ENCODE measurements around the gene QRSL1.
"Not testable (repeated sequence)": the region's sequence is repeated elsewhere in the genome, so short reads cannot be mapped to it uniquely, and the experiment has no call there.

QRSL1 gene

DNA sequence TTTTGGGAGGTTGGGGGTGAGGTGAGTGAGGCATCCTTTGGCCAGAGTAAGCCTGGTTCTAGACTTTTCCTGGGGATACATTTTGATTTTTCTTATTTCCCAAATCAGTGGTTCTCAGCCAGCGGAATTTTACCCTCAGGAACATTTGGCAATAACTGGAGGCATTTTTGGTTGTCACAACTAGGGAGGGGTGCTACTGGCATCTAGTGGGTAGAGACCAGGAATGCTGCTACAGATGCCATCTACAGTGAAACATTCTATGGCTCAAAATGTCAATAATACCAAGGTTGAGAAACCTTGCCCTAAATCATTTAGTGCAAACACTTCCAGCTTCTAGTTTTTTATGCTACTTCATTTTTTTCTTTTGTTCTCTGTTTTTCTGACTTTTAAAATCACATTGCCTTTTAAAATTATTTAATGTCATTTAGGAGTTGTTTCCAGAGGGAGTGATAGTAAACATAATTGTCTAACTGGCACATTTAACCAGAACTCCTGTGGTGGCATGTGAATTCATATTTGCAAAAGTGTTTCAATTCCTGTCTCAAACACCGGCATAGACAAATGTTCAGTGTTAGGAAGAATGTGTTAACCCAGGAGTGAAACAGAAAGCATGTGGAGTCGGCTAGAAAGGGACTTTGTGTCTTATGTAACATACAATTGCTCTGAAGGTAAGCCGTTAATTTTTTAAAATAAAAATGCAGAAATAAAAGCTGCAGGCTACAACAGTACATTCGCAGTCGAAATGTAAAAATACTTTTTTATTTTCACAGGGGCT lies 59.0 kb downstream of the QRSL1 start:
- H3K36me3 Mint-ChIP-seq: no peaks in the 10 kb centered on the region
- no peak overlapping the region for H3K27ac Mint-ChIP-seq
- no peak for ATAC-seq
- no peaks in the 10 kb centered on the region for H3K9me3 Mint-ChIP-seq
- no peak for DNase-seq (ENCODE audit: low spot score in 2 of 2)
- no peaks in the 10 kb centered on the region for H3K4me1 Mint-ChIP-seq
- H3K4me3 Mint-ChIP-seq: no peak overlapping the region

DNA sequence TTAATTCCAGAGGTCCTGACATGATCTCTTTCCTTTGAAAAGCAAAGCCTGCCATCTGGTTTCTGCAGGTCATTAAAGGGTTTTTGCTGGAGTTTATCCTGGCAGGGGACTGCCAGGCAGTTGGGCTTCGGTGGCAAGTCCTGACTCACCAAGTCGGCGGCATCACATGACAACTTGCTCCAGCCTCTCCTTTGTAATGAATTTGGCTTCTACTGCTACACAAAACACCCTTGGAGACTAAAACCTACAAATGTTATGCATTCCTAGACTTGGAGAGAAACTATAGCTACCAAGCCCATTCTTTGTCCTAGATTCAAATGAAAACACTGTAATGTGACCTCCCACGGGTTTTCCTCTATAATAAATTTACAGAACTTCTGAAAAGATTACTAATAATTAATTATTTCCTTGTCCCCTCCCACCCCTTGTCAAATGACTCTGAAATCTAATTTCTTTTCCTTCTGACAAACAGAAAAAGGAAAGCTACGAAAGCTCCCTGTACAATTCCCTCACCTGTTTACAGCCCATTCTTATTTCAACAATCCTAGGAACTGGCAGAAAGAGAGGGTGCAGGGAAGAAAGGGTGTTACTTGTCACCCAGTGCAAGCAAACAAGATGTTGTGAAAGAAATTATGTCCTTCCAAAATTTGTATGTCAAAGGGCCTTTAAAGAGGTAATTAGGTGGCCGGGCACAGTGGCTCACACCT lies 62.9 kb downstream of the QRSL1 start:
- H3K4me1 Mint-ChIP-seq: no peaks in the 10 kb centered on the region
- H3K4me3 Mint-ChIP-seq: no peak overlapping the region
- H3K36me3 Mint-ChIP-seq: no peaks in the 10 kb centered on the region
- no peak overlapping the region for H3K27ac Mint-ChIP-seq
- ATAC-seq (no peak), DNase-seq (ENCODE audit: low spot score in 2 of 2) (no peak)
- H3K9me3 Mint-ChIP-seq: no peaks in the 10 kb centered on the region

GRCh38 chr6:106692819-106693208 lies 63.4 kb downstream of the QRSL1 start:
- Mint-ChIP-seq H3K4me1 (no peaks in the 10 kb centered on the region), H3K36me3 (no peaks in the 10 kb centered on the region), H3K27ac (no peak overlapping the region), H3K4me3 (no peak overlapping the region), H3K9me3 (no peaks in the 10 kb centered on the region)
- no peak for DNase-seq (ENCODE audit: low spot score in 2 of 2)
- ATAC-seq: no peak

DNA sequence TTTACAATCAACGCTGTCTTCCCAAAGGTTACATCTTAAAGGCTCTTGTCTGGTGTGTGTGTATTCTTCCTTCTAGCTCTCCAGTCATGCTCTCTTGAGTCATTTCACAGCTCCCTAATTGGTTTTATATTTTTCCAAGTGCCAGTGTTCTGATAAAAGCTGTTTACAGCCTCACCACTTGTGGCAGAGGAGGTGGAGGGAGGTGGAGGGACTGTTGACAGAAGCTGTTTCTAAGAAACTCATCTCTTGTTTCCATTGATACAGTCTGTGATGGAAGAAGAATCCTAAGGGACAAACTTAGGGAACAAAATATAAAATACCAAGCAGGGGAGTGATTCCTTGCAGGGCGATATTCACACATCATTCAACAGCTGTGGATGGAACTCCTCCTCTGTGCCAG lies 64.0 kb downstream of the QRSL1 start:
- Mint-ChIP-seq H3K36me3 (no peaks in the 10 kb centered on the region), H3K4me3 (no peak overlapping the region), H3K9me3 (no peaks in the 10 kb centered on the region), H3K27ac (no peak overlapping the region), H3K4me1 (no peaks in the 10 kb centered on the region)
- ATAC-seq: no peak
- no peak for DNase-seq (ENCODE audit: low spot score in 2 of 2)

DNA sequence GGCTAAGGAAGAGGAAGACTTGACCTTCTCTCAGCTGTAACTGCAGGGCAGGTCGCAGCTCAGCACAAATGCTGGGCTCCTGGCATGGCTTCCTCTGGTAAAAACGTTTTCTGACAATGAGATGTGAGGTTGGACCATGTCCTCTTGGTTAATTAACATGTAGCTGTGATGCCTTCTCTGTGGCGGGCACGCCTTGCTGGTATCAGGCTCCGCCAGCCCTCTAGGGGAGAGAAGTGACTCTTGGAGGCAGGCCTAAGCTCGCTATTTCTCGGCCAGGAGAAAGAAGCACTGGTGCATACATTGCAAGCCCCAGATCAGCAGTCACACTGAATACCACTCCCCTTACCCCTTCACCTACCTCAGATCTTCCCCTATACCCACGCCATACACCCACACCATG lies 65.0 kb downstream of the QRSL1 start:
- H3K36me3 Mint-ChIP-seq: no peaks in the 10 kb centered on the region
- H3K4me1 Mint-ChIP-seq: no peaks in the 10 kb centered on the region
- DNase-seq (ENCODE audit: low spot score in 2 of 2): no peak
- H3K27ac Mint-ChIP-seq: no peak overlapping the region
- H3K9me3 Mint-ChIP-seq: no peaks in the 10 kb centered on the region
- H3K4me3 Mint-ChIP-seq: no peak overlapping the region
- peak; percentile 34 for ATAC-seq

DNA sequence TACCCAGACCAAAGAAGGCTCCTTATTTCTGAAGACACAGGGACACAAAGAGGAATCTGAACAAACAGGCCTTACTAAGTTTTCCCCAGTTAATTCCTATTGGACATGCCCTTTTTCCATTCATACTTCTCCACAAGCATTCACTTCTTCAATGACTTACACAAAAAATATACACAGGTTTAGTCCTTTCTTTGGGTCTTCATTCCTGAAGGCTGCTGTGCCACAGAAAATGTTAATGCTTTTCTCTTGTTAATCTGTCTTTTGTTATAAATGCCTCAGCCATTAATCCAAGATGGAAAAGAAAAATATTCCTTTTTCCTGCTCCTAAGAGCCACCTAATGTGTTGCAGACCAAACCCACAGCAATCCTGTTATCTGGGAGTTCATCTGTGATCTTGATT lies 71.2 kb downstream of the QRSL1 start:
- no peaks in the 10 kb centered on the region for H3K36me3 Mint-ChIP-seq
- no peak for ATAC-seq
- H3K4me1 Mint-ChIP-seq: no peaks in the 10 kb centered on the region
- peak in 1 of 2 donors; percentile 2 for DNase-seq (ENCODE audit: low spot score in 2 of 2)
- H3K4me3 Mint-ChIP-seq: no peak overlapping the region
- H3K9me3 Mint-ChIP-seq: peaks cover 2% of the 10 kb centered on the region
- H3K27ac Mint-ChIP-seq: no peak overlapping the region

GRCh38 chr6:106701201-106701600 lies 71.8 kb downstream of the QRSL1 start:
- ATAC-seq, H3K4me1 Mint-ChIP-seq: not testable (repeated sequence)

GRCh38 chr6:106702046-106702445 lies 72.7 kb downstream of the QRSL1 start:
- no peak overlapping the region for H3K27ac Mint-ChIP-seq
- peaks cover 2% of the 10 kb centered on the region for H3K9me3 Mint-ChIP-seq
- H3K4me1 Mint-ChIP-seq: no peaks in the 10 kb centered on the region
- no peak overlapping the region for H3K4me3 Mint-ChIP-seq
- H3K36me3 Mint-ChIP-seq: no peaks in the 10 kb centered on the region
- DNase-seq (ENCODE audit: low spot score in 2 of 2) (no peak), ATAC-seq (no peak)

More at GRCh38 chr6:106701201-106701600, 71.8 kb downstream of the QRSL1 start:
- not testable (repeated sequence) for H3K27ac Mint-ChIP-seq, H3K9me3 Mint-ChIP-seq, H3K4me3 Mint-ChIP-seq, H3K36me3 Mint-ChIP-seq
- DNase-seq (ENCODE audit: low spot score in 2 of 2): peak in 1 of 2 donors; percentile 6

DNA sequence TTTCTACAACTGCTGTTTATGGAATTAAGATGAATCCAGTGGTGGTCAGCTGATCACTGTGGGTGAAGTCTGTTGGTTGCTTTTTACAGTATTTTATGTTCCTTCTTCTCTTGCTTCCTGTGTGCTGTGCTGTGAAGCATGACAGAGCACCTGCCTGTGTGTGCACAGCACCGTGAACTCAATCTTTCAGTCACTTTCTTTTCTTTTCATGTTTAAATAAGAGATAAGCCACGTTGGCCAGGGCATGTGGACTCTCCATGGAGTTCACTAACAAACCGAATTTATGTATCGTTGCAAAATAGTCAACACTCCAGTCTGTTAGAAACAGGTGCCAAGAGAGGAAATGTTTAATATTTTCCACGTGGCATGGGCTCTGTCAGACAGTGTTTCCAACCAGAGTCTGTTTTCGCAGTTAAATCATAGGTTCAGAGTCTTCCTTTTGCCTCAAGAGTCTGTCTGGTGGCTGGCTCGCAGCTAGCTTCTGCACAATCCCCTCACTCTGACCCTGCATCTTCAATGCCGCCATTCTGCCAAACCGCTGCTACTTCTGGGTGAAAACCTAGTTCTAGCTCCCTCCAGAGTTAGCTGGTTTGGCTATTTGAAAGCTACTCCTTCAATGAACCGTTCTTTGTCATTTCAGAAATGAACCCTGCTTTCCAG lies 73.2 kb downstream of the QRSL1 start:
- Mint-ChIP-seq H3K36me3 (no peaks in the 10 kb centered on the region), H3K27ac (no peak overlapping the region), H3K4me3 (no peak overlapping the region), H3K4me1 (no peaks in the 10 kb centered on the region), H3K9me3 (peaks cover 2% of the 10 kb centered on the region)
- DNase-seq (ENCODE audit: low spot score in 2 of 2) (peak in 1 of 2 donors; percentile 26), ATAC-seq (peak; percentile 43)

DNA sequence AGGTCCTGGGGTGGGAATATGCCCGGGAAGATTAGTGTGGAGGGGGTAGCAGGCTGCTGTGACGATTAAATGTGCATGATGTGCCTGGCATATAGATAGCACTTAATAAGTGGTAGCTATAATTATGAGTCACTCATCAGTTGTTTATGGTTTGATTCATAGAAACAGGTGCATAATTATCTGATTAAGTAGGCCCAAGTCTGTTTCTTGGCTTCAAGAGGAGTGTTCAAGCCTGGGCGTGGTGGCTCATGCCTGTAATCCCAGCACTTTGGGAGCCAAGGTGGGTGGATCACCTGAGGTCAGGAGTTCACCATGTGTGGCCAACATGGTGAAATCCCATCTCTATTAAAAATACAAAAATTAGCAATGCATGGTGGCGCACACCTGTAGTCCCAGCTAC lies 74.9 kb downstream of the QRSL1 start:
- ATAC-seq: no peak
- Mint-ChIP-seq H3K27ac (no peak overlapping the region), H3K4me3 (no peak overlapping the region), H3K4me1 (no peaks in the 10 kb centered on the region), H3K9me3 (peaks cover 2% of the 10 kb centered on the region), H3K36me3 (no peaks in the 10 kb centered on the region)
- no peak for DNase-seq (ENCODE audit: low spot score in 2 of 2)

DNA sequence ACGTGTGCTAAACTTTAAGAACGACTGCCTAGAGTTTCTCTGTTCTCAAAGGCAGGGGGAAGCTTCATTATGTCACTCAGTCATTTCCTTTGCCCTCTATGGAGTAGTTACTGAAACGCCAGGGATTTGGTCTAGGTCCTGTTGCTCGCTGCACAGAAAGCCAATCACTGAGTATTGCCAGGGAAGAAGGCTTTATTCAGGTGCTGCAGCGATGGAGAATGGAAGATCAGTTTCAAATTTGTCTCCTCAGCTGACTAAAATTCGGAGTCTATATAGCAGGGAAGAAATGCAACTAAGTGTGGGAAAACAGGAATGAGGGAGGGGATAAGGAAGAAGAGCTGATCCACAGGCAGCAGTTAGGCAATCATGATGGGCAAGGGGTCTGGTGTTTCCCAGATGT lies 75.8 kb downstream of the QRSL1 start:
- ATAC-seq: no peak
- no peaks in the 10 kb centered on the region for H3K4me1 Mint-ChIP-seq

GRCh38 chr6:106710580-106710979 lies 81.2 kb downstream of the QRSL1 start:
- H3K27ac Mint-ChIP-seq: no peak overlapping the region
- no peak overlapping the region for H3K4me3 Mint-ChIP-seq
- DNase-seq (ENCODE audit: low spot score in 2 of 2) (no peak), ATAC-seq (no peak)
- H3K4me1 Mint-ChIP-seq: no peaks in the 10 kb centered on the region
- H3K9me3 Mint-ChIP-seq: no peaks in the 10 kb centered on the region
- H3K36me3 Mint-ChIP-seq: no peaks in the 10 kb centered on the region

More for the DNA sequence above, 75.8 kb downstream of the QRSL1 start:
- no peak for DNase-seq (ENCODE audit: low spot score in 2 of 2)
- Mint-ChIP-seq H3K27ac (no peak overlapping the region), H3K4me3 (no peak overlapping the region), H3K9me3 (peaks cover 2% of the 10 kb centered on the region), H3K36me3 (no peaks in the 10 kb centered on the region)

GRCh38 chr6:106714281-106714680 lies 84.9 kb downstream of the QRSL1 start:
- no peaks in the 10 kb centered on the region for H3K4me1 Mint-ChIP-seq
- DNase-seq (ENCODE audit: low spot score in 2 of 2) (no peak), ATAC-seq (no peak)
- no peaks in the 10 kb centered on the region for H3K9me3 Mint-ChIP-seq
- H3K4me3 Mint-ChIP-seq: no peak overlapping the region
- no peaks in the 10 kb centered on the region for H3K36me3 Mint-ChIP-seq
- H3K27ac Mint-ChIP-seq: no peak overlapping the region

GRCh38 chr6:106715922-106716321 lies 86.5 kb downstream of the QRSL1 start:
- Mint-ChIP-seq H3K9me3 (no peaks in the 10 kb centered on the region), H3K4me1 (no peaks in the 10 kb centered on the region), H3K4me3 (no peak overlapping the region), H3K27ac (no peak overlapping the region), H3K36me3 (no peaks in the 10 kb centered on the region)
- ATAC-seq (no peak), DNase-seq (ENCODE audit: low spot score in 2 of 2) (no peak)

DNA sequence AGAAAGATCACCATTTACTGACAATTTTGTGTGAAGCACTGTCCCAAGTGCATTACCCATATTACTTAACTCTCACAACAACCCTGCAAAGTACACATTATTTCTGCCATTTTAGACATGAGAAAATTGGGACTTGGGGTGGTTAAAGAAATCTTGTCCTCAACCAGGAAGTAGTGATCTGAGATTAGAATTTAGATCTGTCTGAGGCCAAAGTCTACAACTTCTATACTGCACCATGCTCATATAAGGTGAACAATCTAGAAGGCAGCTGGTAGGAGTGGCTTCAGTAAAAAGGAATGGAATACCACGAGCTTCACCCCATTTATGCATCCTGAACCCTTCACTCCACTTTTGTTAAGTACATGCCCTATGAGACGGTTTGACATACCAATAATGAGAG lies 87.6 kb downstream of the QRSL1 start:
- H3K36me3 Mint-ChIP-seq: no peaks in the 10 kb centered on the region
- no peak overlapping the region for H3K27ac Mint-ChIP-seq
- DNase-seq (ENCODE audit: low spot score in 2 of 2) (no peak), ATAC-seq (no peak)
- H3K9me3 Mint-ChIP-seq: no peaks in the 10 kb centered on the region
- no peaks in the 10 kb centered on the region for H3K4me1 Mint-ChIP-seq
- no peak overlapping the region for H3K4me3 Mint-ChIP-seq

Data from stimulated activated effector memory CD8-positive, alpha-beta T cell treated with anti-CD3 and anti-CD28 coated beads, Interleukin-12 subunit alpha, Interleukin-12 subunit beta, amount 100 ng/mL, for 72 hours (primary cell).